Measurements from ENCODE around the gene DLEC1.

The DLEC1 gene

GRCh38 chr3:38002940-38003339 is 36.1 kb upstream of the DLEC1 start:
- no peak for DNase-seq

DNA sequence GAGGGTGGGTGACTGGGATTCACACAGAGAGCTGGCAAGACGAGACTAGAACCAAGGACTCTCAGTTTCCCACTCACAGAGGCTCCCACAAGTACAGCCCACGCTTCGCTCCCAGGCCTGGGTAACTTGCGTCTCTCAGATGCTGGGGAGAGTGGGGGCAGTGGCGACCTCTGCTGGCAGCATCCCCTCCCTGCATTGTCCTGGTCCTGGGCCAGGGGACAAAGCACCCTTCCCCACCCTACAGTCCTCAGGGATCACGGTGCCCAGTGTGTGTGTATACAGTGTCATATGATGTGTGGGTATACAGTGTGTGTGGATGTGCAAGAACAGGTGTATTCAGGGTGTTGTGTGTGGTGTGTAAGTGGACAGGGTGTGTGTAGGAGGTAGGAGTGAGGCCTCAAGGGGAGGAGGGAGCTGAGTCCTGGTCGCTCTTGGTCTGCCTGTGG is 35.6 kb upstream of the DLEC1 start:
- DNase-seq = peak; percentile 34

DNA sequence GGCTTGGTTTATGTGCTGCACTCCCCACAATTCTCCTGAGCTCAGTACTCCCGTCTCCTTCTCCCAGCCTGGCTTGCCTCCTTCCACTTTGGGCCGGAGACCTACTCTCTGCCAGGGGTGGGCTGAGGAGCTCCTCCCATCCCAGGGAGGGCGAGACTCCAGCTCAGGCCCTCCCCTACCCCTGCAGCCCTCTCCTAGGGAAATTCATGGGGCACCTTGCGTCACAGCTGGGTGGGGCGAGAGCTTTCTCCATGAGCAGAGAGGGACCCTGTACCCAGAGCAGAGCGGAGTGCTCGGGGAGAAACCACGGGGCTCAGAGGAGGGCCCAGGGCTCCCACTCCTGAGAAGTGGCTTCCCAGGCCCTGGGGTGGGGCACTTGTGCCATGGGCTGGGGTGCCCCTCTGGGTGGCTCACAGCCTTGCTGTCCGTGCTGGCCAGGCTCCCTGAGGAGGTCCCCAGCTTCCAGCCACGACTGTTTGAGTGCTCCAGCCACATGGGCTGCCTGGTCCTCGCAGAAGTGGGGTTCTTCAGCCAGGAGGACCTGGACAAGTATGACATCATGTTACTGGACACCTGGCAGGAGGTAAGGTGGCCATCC is 35.1 kb upstream of the DLEC1 start:
- no peak for DNase-seq

GRCh38 chr3:38004415-38005075 is 34.5 kb upstream of the DLEC1 start:
- peak; percentile 54 for DNase-seq

- DNase-seq = no peak
Observed at GRCh38 chr3:38005076-38006020, 33.7 kb upstream of the DLEC1 start.

DNA sequence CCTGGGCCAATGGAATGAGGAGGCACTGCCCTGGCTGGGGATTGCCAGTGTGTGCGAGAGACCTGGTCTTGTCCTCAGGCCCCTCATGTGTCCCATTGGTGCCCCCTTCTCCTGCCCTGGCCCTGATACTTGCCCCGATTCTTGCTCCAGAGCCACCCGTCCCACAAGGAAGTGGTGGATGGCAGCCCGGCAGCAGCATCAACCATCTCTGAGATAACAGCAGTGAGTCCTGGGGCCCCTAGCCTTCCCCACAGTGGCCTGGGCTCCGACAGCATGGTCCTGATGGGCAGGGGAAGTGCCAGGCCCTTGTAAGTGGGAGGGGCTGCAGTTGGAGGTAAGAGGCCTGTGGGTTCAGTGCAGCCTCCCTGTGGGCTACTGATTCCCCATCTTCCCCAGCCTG is 33.0 kb upstream of the DLEC1 start:
- no peak for DNase-seq

DNA sequence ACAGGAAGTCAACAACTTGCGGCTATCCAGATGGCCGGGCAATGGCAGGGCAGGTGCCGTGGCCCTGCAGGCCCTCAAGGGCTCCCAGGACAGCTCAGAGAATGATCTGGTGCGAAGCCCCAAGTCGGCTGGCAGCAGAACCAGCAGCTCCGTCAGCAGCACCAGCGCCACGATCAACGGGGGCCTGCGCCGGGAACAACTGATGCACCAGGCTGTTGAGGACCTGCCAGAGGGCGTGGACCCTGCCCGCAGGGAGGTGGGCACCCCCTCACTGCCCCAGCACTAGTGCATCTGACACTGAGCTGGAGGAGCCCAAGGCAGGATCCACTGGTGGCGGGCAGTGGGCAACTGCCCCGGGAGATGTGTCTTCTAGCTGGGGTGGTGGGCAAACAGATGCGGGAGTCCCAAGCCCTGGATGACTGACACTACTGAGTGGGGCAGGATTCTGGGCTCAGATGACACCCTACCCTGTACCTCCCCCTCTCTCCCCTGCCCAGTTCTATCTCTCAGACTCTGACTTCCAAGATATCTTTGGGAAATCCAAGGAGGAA is 32.5 kb upstream of the DLEC1 start:
- no peak for DNase-seq

- DNase-seq = no peak
Observed at GRCh38 chr3:38007754-38008090, 31.3 kb upstream of the DLEC1 start.

- DNase-seq = no peak
Observed at GRCh38 chr3:38008191-38008701, 30.8 kb upstream of the DLEC1 start.

GRCh38 chr3:38008971-38009580 is 29.9 kb upstream of the DLEC1 start:
- no peak for DNase-seq

GRCh38 chr3:38009807-38010591 is 29.0 kb upstream of the DLEC1 start:
- DNase-seq = no peak

DNA sequence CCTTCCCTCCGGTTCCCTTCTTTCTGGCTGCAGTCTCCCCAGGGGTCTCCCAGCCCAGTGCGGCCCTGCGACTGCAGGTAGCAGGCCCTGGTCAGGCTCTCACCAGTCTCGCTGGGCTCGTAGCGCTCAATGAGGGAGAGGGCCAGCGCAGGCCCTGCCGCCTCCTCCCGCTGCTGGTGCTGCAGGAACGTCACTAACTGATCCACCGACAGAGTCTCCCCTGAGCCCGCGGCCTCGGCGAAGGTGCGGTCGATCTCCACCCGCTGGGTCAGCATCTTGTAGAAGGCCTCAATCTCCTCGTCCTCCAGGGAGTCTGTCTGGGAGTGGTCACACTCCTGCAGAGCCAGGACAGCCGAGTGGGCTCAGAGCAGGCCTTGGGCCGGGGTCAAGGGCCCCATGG is 27.9 kb upstream of the DLEC1 start:
- DNase-seq = no peak

DNA sequence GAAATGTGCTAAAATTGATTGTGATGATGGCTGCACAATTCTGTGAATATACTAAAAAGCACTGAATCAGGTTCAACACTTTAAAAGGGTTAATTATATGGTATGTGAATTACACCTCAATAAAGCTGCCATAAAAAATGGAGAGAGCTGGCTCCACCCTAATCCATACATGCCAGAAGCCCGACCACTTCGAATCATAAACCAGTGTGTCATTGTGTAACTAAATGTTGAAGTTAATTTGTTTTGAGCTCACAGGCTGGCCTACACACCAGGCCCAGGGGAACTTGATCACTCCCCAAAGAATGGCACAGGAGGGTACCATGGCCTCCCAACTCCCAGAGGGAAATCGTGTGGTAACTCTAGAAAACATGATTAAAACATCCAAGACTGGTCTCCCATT is 23.5 kb upstream of the DLEC1 start:
- no peak for DNase-seq

DNA sequence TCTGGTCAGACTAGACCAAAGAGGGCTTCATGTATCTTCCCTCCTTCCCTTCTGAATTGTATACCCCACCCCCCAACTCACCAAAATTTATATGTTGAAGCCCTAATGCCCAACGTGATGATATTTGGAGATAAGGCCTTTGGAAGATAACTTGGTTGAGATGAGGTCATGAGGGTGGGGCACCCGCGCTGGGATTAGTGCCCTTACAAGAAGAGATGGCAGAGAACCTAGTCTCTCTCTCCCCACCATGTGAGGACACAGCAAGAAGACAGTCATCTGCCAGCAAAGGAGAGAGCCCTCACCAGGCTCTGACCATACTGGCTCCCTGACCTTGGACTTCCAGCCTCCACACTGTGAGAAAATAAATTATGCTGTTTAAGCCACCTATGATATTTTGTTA is 23.0 kb upstream of the DLEC1 start:
- DNase-seq = no peak

GRCh38 chr3:38016410-38016809 is 22.6 kb upstream of the DLEC1 start:
- no peak for DNase-seq

- DNase-seq = no peak
Observed at GRCh38 chr3:38016847-38017444, 22.1 kb upstream of the DLEC1 start.

- DNase-seq = no peak
Observed at GRCh38 chr3:38017445-38018295, 21.3 kb upstream of the DLEC1 start.

GRCh38 chr3:38018296-38019266 is 20.4 kb upstream of the DLEC1 start:
- DNase-seq = no peak

DNA sequence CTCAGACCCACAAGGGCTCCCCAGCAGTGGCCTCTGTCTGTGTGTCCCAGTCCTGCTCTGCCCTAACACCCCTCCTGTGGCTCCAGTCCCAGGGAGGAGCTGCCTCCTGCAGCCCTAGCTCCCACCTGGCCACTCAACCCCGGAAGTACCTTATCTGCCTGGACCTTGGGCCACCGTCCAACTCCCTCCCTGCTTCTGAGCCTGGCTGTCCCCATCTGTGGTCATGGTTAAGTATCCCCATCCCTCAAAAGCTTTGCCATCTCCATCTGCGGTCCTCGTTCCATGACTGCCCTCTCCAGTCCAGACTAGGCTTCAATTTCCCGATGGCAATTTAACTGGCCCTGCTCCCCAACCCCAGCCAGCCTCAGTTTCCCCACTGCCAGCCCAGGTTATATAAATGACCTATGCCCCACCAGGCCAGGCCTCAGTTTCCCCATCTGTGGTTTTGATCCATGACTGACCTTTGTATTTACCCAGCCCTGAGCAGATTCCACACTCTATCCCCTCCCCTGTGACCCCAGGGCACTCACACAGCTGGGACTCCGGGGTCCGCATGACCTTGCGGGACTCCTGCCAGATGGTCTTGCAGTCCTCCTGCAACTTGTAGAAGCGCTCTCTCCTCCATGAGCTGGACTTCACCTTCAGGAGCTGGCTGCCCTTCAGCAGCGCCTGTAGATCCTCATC is 19.2 kb upstream of the DLEC1 start:
- no peak for DNase-seq

Measured in CD4-positive, alpha-beta T cell treated with Interferon gamma for 1 hour (primary cell).